Placental epithelial cell (primary cell): ENCODE measurements around the gene RPS15A. TPM values are rescaled to one million over a fixed set of nuclear protein-coding genes. Genes with fewer than 3 reads are reported as not detected.

ENCODE experiments used
- total RNA-seq: library from RNA; depleted of rRNA; stranded (reverse); fragments of >200 nt; gene quantifications from 2 replicates; pipeline ENCODE4 v1.2.3, GENCODE V29; 2012

Gene RPS15A
- 1,197 and 1,211 TPM in 2 replicates for total RNA-seq

DNA sequence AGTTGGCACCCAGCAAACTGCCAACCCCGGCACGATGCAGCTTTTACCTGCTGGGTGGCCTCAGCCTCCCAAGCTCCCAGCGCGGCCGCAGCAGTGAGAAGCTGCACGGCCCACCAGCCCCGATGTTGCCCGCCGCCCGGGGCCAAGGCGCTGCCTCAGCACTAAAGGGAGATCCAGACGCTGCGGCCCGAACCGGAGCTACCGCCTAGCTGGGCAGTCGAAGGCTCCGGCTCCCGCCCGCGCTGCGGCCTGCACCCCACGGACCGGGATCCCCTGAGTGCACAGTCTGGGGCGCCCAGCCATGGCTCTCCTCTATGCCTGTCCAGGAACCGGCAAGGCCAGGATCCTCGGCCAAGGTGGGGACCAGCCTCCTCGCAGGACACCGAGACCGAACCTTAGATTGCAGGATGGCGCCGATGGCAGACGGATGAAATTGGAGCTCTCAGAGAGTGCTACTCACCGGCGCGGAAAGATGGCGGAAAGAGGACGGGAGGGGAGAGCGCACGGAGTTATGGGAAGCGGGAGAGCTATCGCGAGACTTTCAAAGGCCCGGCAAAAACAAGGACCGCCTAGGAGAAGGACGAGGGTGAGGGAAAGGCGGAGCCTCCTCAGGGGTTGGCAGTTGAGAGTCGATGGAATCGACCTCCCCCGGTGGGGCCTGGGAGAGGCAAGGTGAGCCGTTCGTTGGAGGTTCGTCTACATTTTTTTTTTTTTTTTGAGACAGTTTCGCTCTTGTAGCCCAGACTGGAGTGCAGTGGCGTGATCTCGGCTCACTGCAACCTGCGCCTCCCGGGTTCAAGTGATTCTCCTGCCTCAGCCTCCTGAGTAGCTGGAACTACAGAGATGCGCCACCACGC, at the start of gene RPS15A:
Gene RPS15A, minus strand, starts transcription at position 485 of the 857 bp plus-strand sequence. CDS start 1,221 bp downstream, outside the sequence.

DNA sequence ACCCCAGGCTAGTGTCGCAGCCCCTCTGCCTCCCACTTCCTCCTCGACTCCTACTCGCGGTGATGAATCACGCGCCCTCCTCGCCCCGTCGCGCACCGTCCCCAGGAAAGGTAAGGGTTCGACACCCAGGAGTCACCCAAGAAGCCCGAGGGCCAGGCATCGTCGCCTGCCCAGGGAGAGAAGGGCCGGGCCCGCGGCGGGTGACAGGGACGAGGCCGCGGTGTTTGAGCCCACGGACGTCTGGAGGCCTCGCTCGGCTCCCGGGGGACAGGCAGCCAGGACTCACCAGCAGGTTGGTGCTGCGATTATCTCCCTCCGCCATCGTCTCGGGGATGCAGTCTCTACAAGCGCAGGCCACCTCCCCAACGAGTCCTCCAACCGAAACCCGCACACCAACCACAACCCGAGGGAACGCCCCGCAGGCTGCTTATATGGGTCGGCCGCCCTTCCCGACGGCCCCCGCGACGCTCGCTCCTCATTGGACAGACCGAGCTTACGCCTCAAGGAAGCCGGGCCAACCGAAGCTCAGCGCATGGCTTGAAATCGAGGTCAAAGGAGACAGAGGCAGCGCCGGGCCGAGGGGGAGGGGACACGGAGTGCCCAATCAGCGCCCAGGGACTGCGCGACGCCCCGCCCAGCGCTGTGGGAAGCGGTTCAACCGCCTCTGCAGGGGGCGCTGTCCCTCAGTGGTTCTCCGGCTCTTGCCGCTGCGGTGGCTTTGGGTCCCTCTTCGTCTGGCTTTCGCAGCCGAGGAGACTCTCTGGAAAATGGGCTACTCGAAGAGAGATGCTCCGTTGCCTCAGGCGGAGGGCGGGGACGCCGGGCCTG, 11.2 kb upstream of the RPS15A start, which contains the start of gene ARL6IP1:
Gene ARL6IP1, minus strand, starts transcription at position 405 of the 828 bp plus-strand sequence. Its CDS starts 83 bp downstream, at position 322.

Other genes with a start within 250 kb of the RPS15A start
- 54.6 and 109 TPM in 2 replicates for gene NOMO2, start 228.2 kb downstream of the RPS15A start, total RNA-seq
- 103 and 224 TPM in 2 replicates for gene ARL6IP1, start 11.2 kb upstream of the RPS15A start, total RNA-seq
- 55.1 and 67.1 TPM in 2 replicates for gene SMG1, start 136.1 kb upstream of the RPS15A start, total RNA-seq
- 0.33 and 0.39 TPM in 2 replicates for gene TMC7, start 193.6 kb upstream of the RPS15A start, total RNA-seq